HG03469 (cell line): ENCODE results near the gene HS6ST2.

Source experiments
- ATAC-seq: cut with Tn5 transposase; IDR thresholded peaks from one replicate; pipeline ENCODE4 v1.9.1; 2021; ENCODE audit warnings: mild to moderate bottlenecking, moderate library complexity, moderate number of reproducible peaks; ENCODE audit not compliant: unreplicated experiment

The HS6ST2 gene

GRCh38 chrX:132624466-132624865, 334.0 kb downstream of the HS6ST2 start:
- ATAC-seq, result no peak

GRCh38 chrX:132623942-132624341, 334.5 kb downstream of the HS6ST2 start:
- ATAC-seq, result no peak

GRCh38 chrX:132623300-132623699, 335.1 kb downstream of the HS6ST2 start:
- no peak for ATAC-seq

GRCh38 chrX:132622130-132622529, 336.3 kb downstream of the HS6ST2 start:
- ATAC-seq, result no peak

- no peak for ATAC-seq
These were observed 339.6 kb downstream of the HS6ST2 start for GRCh38 chrX:132618810-132619209.

- no peak for ATAC-seq
These were observed 342.9 kb downstream of the HS6ST2 start for GRCh38 chrX:132615391-132616131.

DNA sequence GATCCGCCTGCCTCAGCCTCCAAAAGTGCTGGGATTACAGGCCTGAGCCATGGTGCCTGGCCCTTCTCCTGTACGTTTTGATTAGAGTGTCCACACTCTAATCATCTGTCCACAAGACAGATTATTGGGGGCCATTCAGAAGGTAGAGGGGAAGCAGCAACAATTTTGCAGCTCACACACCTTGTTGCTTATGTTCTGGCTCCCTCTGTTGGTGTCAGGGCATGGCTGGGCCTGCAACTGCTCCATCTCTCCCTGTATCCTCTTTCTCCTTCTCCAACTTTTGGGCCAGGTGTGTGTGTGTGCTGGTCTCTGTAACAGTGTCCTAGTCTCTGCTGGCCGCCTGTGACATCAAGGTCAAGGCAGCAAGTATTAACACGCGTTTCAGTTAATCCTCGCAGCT, 344.1 kb downstream of the HS6ST2 start:
- ATAC-seq, result no peak

DNA sequence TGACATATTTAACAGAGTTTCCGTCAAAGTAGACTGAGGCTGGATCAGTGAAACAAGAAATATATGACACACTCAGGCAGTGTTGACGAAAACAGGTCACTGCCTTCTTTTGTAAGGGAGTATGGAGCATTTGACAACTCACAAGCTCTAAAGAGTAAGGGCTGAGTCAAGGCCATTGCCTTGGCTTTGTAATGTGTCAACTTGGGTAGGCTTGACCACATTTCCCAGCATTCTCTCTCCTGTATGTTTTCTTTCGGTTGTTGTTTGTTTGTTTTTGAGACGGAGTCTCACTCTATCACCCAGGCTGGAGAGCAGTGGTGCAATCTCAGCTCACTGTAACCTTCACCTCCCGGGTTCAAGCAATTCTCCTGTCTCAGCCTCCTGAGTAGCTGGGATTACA, 344.6 kb downstream of the HS6ST2 start:
- no peak for ATAC-seq

- ATAC-seq, result no peak
These were observed 345.4 kb downstream of the HS6ST2 start for GRCh38 chrX:132612821-132613564.

DNA sequence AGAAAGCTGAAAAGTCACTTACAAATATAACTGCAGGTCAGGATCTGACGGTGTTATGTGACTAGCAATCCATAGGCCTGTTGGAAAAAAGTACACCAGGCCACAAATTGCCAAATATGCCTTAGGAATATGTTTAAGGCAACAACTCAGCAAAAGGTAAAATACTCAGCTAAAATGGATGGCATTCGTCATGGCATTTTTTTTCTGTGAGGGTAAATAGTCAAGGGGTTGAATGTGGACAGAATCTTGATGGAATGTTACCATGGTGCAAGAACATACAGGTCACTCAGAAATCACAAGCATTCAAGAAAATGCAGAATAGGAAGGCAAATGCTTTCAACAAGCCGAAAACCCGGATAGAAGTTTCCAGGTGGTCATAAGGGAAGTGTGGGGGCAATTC, 347.9 kb downstream of the HS6ST2 start:
- no peak for ATAC-seq

GRCh38 chrX:132609362-132609848, 349.0 kb downstream of the HS6ST2 start:
- no peak for ATAC-seq

- ATAC-seq, result no peak
These were observed 354.6 kb downstream of the HS6ST2 start for GRCh38 chrX:132603700-132604286.

GRCh38 chrX:132602701-132603100, 355.7 kb downstream of the HS6ST2 start:
- no peak for ATAC-seq

DNA sequence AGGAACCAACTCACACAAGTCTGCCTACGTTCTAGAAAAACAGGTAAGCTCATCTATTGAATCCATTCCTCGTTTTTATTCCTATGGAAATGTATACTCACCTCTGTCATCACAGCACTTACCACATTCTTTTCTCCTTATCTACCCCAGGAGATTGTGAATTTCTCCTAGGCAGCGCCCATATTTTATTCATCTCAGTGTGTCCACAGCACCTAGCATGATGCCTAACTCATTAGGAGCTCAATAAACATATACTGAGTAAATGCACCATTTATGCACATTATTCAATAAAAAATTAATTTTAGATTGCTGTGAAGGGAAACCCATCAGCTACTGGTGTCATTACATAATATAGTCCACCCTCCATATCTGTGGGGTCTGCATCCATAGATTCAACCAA, 363.4 kb downstream of the HS6ST2 start:
- no peak for ATAC-seq

DNA sequence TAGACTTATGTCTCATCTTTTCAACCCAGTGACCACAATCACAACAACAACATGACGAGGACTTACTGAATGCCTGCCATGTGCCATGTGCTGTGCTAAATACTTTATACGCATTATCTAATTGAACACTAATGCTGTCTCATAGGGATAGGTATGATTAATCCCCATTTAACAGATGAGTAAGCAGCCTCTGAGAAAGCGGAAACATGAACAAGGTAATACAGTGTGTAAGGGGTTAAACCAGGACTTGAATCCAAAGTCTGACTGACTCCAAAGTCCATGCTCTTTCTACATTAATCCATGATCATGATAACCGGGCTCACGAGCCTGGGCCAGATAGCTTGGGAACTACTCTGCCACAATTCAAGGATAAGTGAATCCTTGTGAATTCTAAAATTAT, 364.3 kb downstream of the HS6ST2 start:
- ATAC-seq, result no peak

GRCh38 chrX:132592880-132593279, 365.5 kb downstream of the HS6ST2 start:
- no peak for ATAC-seq

GRCh38 chrX:132591719-132592275, 366.6 kb downstream of the HS6ST2 start:
- ATAC-seq, result no peak

DNA sequence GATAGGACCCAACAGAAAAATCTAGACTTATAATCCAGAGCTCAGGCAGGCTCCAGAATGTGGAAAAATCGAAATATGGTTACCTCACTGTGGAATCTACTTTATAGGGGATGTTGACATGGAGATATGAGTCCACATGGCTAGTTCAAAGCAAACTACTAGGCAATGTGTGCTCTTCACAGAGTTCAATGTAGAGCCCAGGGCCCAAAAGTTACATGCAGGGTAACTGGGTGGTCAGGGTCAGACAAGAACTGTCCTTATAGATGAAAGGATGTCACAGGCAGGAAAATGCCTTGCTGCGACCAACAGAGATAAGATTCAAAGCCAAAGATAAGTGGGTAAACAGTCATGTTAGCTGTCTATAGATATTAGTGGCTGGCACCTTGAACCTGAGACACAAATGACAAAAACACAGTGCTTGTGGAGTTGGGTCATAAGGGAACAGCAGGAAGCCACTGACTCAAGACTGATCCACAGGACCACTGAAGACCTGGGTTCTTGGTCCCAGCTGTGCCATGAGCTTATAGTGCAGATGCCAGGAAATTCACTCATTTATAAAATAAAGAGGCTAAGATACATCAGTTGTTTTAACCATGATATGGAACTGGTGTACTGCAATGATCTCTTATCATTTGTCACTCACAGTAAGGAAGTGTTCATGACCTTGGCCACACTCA, 367.9 kb downstream of the HS6ST2 start:
- no peak for ATAC-seq

DNA sequence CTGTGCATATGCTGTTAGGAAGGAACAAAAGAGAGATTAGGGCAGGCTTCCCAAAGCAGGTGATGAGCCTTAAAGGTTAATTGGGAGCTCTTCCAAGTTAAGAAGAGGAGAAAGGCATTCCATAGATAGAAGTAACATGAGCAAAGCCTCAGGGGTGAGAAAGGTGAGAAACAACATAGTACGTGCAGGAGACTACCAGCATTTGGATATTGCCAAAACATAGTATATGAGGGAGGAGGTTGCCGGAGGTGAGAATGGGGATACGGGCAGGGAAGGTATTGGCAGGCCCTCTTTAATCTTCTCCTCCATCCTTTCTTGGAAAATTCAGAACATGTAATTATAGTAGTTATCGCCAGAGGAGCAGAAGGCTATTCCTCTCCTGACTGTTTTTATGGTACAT, 373.5 kb downstream of the HS6ST2 start:
- ATAC-seq, result no peak

- ATAC-seq, result no peak
These were observed 381.5 kb downstream of the HS6ST2 start for GRCh38 chrX:132576939-132577338.
